Neural progenitor cell (in vitro differentiated cells): ENCODE results near the gene TTC24. TPM values are rescaled to one million over a fixed set of nuclear protein-coding genes. Genes with fewer than 3 reads are reported as not detected.

Experiments
- DNase-seq: peaks from one replicate; pipeline ENCODE4 v3.0.0-alpha.2; 2016; ENCODE audit warnings: low spot score
- H2AFZ ChIP-seq: fragments of 200-600 bp; sonication (generic); replicated peaks from 2 replicates; pipeline ENCODE4 v1.6.1; 2016; ENCODE audit warnings: antibody characterized with exemption
- H3F3A ChIP-seq: fragments of 200-600 bp; sonication (generic); 2 replicates; pipeline ENCODE4 v1.6.1; 2016; ENCODE audit warnings: antibody characterized with exemption, low read depth
- H3K27ac ChIP-seq: fragments of 200-600 bp; sonication (generic); 2 replicates; pipeline ENCODE4 v1.5.1; 2016; ENCODE audit warnings: mild to moderate bottlenecking
- H3K27me3 ChIP-seq: fragments of 200-600 bp; sonication (generic); 2 replicates; pipeline ENCODE4 v1.6.1; 2016; ENCODE audit warnings: mild to moderate bottlenecking, moderate library complexity
- H3K36me3 ChIP-seq: fragments of 200-600 bp; sonication (generic); 2 replicates; pipeline ENCODE4 v1.5.1; 2016
- H3K4me1 ChIP-seq: fragments of 200-600 bp; sonication (generic); 2 replicates; pipeline ENCODE4 v1.6.1; 2016; ENCODE audit warnings: mixed run types
- H3K4me2 ChIP-seq: fragments of 200-600 bp; sonication (generic); 2 replicates; pipeline ENCODE4 v1.6.1; 2016
- H3K4me3 ChIP-seq: fragments of 200-600 bp; sonication (generic); 2 replicates; pipeline ENCODE4 v1.5.1; 2016
- H3K79me2 ChIP-seq: fragments of 200-600 bp; sonication (generic); 2 replicates; pipeline ENCODE4 v1.6.1; 2016; ENCODE audit warnings: low read depth
- H3K9ac ChIP-seq: fragments of 200-600 bp; sonication (generic); 2 replicates; pipeline ENCODE4 v1.6.1; 2016
- H3K9me3 ChIP-seq: fragments of 200-600 bp; sonication (generic); 2 replicates; pipeline ENCODE4 v1.5.1; 2016; ENCODE audit warnings: low read depth
- H4K20me1 ChIP-seq: fragments of 200-600 bp; sonication (generic); 2 replicates; pipeline ENCODE4 v1.6.1; 2016; ENCODE audit warnings: low read depth
- H3K27ac Mint-ChIP-seq: 3 replicates; pipeline ENCODE4 v1.8.0; 2021; ENCODE audit warnings: mixed read lengths
- H3K27me3 Mint-ChIP-seq: 2 replicates; pipeline ENCODE4 v1.8.0; 2022; ENCODE audit warnings: low read depth, mild to moderate bottlenecking, inconsistent platforms, moderate library complexity, mixed read lengths; ENCODE audit not compliant: insufficient read depth
- H3K36me3 Mint-ChIP-seq: 3 replicates; pipeline ENCODE4 v1.8.0; 2021; ENCODE audit warnings: mixed read lengths
- H3K4me1 Mint-ChIP-seq: 3 replicates; pipeline ENCODE4 v1.8.0; 2021; ENCODE audit warnings: mixed read lengths
- H3K4me3 Mint-ChIP-seq: 3 replicates; pipeline ENCODE4 v1.8.0; 2021; ENCODE audit warnings: mild to moderate bottlenecking, moderate library complexity, mixed read lengths
- H3K9me3 Mint-ChIP-seq: 3 replicates; pipeline ENCODE4 v1.8.0; 2020; ENCODE audit warnings: mixed read lengths
- CTCF ChIP-seq: fragments of 200-600 bp; sonication (generic); IDR thresholded peaks from 2 replicates; pipeline ENCODE4 v1.5.1; 2017; ENCODE audit warnings: antibody characterized with exemption, mild to moderate bottlenecking
- EZH2 ChIP-seq: fragments of 200-600 bp; sonication (generic); IDR thresholded peaks from 2 replicates; pipeline ENCODE4 v1.6.1; 2017; ENCODE audit warnings: antibody characterized with exemption, mild to moderate bottlenecking, moderate library complexity
- EZH2phosphoT487 ChIP-seq: fragments of 200-600 bp; sonication (generic); IDR thresholded peaks from 2 replicates; pipeline ENCODE4 v1.6.1; 2017; ENCODE audit warnings: antibody characterized with exemption
- total RNA-seq: library from RNA; depleted of rRNA; stranded (reverse); fragments of >200 nt; gene quantifications from 2 replicates; pipeline ENCODE4 v1.2.3, GENCODE V29; 2015; ENCODE audit warnings: low replicate concordance

Gene TTC24
- total RNA-seq, 1 donor from 2014 or later = not detected

- Mint-ChIP-seq H3K9me3 (no peaks in the 10 kb centered on the region), H3K27ac (peak overlapping the region; percentile 5), H3K4me1 (no peaks in the 10 kb centered on the region), H3K4me3 (no peak overlapping the region), H3K27me3 (peaks cover 7% of the 10 kb centered on the region), H3K36me3 (peaks cover 39% of the 10 kb centered on the region)
- Histone ChIP-seq H3K9ac (no peak overlapping the region), H3K36me3 (no peaks in the 10 kb centered on the region), H3K4me1 (no peaks in the 10 kb centered on the region), H4K20me1 (no peaks in the 10 kb centered on the region), H2AFZ (no peak overlapping the region), H3K79me2 (no peaks in the 10 kb centered on the region), H3K4me3 (no peak overlapping the region), H3K9me3 (no peaks in the 10 kb centered on the region), H3K27ac (no peak overlapping the region), H3F3A (no peaks in the 10 kb centered on the region), H3K4me2 (no peak overlapping the region), H3K27me3 (no peaks in the 10 kb centered on the region)
- TF ChIP-seq CTCF (no peak), EZH2 (no peak), EZH2phosphoT487 (no peak)
- DNase-seq = no peak
Observed at GRCh38 chr1:156543066-156543465, 36.5 kb upstream of the TTC24 start.

- Histone ChIP-seq H3K4me3 (no peak overlapping the region), H3K27ac (no peak overlapping the region), H3K4me1 (no peaks in the 10 kb centered on the region), H4K20me1 (no peaks in the 10 kb centered on the region), H3K9me3 (no peaks in the 10 kb centered on the region), H3K79me2 (no peaks in the 10 kb centered on the region), H3K27me3 (no peaks in the 10 kb centered on the region), H3K36me3 (no peaks in the 10 kb centered on the region), H3F3A (no peaks in the 10 kb centered on the region), H3K4me2 (no peak overlapping the region), H3K9ac (no peak overlapping the region), H2AFZ (no peak overlapping the region)
- Mint-ChIP-seq H3K27me3 (peaks cover 7% of the 10 kb centered on the region), H3K36me3 (peaks cover 27% of the 10 kb centered on the region), H3K9me3 (no peaks in the 10 kb centered on the region), H3K27ac (no peak overlapping the region), H3K4me1 (no peaks in the 10 kb centered on the region), H3K4me3 (no peak overlapping the region)
- no peak for DNase-seq
- no peak for TF ChIP-seq EZH2
- TF ChIP-seq CTCF = no peak
- TF ChIP-seq EZH2phosphoT487 = no peak
Observed at GRCh38 chr1:156544592-156545102, 34.9 kb upstream of the TTC24 start.

DNA sequence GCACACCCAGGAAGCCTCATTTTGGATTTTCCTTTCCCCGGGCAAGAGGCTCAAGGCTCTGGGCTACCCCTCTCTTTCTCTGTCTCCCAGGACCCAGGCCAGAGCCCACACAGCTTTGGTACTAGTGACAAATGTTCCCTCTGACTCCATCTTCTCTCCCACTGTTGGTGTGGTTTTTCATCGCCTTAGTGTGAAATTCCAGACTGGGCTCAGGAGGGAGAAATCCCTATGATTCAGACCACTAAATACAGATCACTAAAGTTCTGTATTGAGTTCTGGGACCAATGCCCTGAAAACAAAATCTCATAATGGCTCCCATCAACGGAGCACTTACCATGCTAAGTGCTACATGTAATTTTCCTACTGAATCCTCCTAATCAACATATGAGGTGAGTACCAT is 33.3 kb upstream of the TTC24 start:
- Mint-ChIP-seq H3K27ac (no peak overlapping the region), H3K4me3 (no peak overlapping the region), H3K9me3 (no peaks in the 10 kb centered on the region), H3K27me3 (peaks cover 9% of the 10 kb centered on the region), H3K4me1 (no peaks in the 10 kb centered on the region), H3K36me3 (peaks cover 24% of the 10 kb centered on the region)
- no peak overlapping the region for H3K9ac ChIP-seq
- H3F3A ChIP-seq = no peaks in the 10 kb centered on the region
- no peak for DNase-seq
- no peaks in the 10 kb centered on the region for H3K36me3 ChIP-seq
- no peak overlapping the region for H3K4me3 ChIP-seq
- TF ChIP-seq EZH2phosphoT487 = no peak
- no peak for TF ChIP-seq EZH2
- TF ChIP-seq CTCF = no peak
- H3K79me2 ChIP-seq = no peaks in the 10 kb centered on the region
- H3K9me3 ChIP-seq = no peaks in the 10 kb centered on the region
- no peaks in the 10 kb centered on the region for H3K4me1 ChIP-seq
- H3K27ac ChIP-seq = no peak overlapping the region
- H3K27me3 ChIP-seq = no peaks in the 10 kb centered on the region
- H2AFZ ChIP-seq = no peak overlapping the region
- no peaks in the 10 kb centered on the region for H4K20me1 ChIP-seq
- no peak overlapping the region for H3K4me2 ChIP-seq
